22Rv1 (cell line): ENCODE data around the gene LCN12.

ENCODE experiments used
- H3K27ac ChIP-seq: fragments of 450-650 bp; 2 replicates; pipeline ENCODE4 v1.5.1; 2017
- ZFX ChIP-seq: fragments of 450-650 bp; IDR thresholded peaks from 2 replicates; pipeline ENCODE4 v1.6.1; 2017; ENCODE audit warnings: antibody characterized with exemption, borderline replicate concordance
- TF ChIP-seq, protein P1 (sequence below): fragments of 450-650 bp; IDR thresholded peaks from 2 replicates; pipeline ENCODE4 v1.5.1; 2017; ENCODE audit warnings: mild to moderate bottlenecking

Gene LCN12

DNA sequence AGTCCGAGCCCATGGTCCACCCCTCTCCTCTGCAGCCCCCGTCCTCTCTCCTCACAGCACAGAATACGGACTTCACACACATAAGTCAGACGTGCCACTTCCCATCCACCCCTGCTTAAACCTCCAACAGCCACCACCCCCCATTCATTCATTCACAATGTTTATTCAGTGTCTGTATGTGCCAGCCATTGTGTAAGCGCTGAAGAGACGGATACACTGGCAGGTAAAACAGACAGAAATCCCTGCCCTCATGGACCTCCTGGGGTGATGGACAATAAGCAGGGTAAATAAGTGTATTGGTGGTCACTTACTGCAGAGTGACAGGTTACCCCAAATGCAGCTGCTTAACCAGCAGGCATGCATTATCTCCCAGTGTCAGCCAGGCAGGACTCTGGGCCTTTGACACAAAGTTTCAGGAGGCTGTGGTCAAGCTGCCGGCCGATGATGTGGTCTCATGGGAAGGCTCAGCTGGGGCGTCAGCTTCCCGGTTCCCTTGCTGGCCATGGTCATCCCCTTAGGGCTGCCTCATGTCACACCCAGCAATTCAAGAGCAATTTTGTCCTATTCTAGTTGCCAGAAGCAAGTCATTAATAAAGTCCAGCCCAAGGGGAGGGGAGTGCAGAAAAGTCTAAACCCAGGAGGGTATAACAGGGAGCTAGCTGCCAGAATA, 38.3 kb downstream of the LCN12 start:
- 0 out of 2 replicates have a peak overlapping the region, but pooled peaks have one; percentile 90 for H3K27ac ChIP-seq
- TF ChIP-seq ZFX: no peak

DNA sequence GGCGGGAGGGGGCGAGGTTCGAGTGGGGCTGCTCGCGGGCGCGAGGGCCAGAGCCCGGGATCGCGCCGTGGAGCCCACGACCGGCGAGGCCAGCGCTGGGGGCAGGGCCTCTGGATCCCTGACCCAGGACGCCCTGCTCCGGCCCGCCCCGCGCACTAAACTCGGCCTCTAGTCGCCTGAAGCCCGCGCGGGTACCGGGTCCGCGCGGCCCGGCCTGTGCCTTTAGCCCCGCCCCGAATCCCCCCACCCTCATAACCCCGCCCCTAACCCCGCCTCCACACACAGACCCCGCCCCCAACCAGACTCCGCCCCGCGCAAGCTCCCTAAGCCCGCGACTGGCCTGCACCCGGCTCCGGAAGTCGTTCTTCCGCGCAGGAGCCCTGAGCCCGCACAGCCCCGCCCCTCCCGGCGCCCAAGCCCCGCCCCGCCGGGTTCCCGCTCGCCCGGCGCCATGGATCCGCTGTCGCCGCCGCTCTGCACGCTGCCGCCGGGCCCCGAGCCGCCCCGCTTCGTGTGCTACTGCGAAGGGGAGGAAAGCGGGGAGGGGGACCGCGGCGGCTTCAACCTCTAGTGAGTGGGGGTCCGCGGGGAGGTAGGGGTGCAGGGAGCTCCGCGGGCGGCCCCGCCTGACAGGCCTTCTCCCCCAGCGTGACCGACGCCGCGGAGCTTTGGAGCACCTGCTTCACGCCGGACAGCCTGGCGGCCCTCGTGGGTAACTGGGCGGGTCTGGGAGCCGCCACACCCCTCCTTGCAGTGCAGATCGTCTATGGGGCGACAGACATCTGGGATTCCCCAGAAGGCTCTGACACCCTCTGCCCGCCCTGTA, 40.1 kb downstream of the LCN12 start, which contains the start of gene PAXX:
PAXX (plus strand) TSS at position 430 of the 826 bp plus-strand sequence; CDS start at position 452, 22 bp downstream.
- H3K27ac ChIP-seq: peak within 1 kb of the TSS; percentile 90
- TF ChIP-seq ZFX: no peak
- TF ChIP-seq, protein P1, sequence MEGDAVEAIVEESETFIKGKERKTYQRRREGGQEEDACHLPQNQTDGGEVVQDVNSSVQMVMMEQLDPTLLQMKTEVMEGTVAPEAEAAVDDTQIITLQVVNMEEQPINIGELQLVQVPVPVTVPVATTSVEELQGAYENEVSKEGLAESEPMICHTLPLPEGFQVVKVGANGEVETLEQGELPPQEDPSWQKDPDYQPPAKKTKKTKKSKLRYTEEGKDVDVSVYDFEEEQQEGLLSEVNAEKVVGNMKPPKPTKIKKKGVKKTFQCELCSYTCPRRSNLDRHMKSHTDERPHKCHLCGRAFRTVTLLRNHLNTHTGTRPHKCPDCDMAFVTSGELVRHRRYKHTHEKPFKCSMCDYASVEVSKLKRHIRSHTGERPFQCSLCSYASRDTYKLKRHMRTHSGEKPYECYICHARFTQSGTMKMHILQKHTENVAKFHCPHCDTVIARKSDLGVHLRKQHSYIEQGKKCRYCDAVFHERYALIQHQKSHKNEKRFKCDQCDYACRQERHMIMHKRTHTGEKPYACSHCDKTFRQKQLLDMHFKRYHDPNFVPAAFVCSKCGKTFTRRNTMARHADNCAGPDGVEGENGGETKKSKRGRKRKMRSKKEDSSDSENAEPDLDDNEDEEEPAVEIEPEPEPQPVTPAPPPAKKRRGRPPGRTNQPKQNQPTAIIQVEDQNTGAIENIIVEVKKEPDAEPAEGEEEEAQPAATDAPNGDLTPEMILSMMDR: no peak

DNA sequence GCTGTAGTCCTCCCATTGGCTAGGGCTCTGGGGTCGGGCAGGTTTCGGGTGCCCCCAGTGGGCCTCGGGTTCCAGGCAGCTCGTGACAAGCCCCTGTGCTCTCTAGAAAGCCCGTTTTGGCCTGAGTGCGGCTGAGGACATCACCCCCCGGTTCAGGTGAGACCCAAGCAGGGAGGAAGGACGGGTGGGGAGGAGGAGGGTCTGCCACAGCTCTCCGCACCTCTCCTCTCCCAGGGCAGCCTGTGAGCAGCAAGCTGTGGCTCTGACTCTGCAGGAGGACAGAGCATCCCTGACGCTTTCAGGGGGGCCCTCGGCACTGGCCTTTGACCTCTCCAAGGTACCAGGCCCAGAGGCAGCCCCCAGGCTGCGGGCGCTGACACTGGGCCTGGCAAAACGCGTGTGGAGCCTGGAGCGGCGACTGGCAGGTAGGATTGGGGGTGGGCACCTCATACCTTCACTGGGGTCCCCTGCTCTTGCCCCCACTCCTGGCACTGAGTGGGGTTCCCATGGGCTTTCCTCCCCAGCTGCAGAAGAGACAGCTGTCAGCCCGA, 40.8 kb downstream of the LCN12 start:
- TF ChIP-seq, protein P1: no peak
- no peak for TF ChIP-seq ZFX
- H3K27ac ChIP-seq: peak overlapping the region; percentile 90

DNA sequence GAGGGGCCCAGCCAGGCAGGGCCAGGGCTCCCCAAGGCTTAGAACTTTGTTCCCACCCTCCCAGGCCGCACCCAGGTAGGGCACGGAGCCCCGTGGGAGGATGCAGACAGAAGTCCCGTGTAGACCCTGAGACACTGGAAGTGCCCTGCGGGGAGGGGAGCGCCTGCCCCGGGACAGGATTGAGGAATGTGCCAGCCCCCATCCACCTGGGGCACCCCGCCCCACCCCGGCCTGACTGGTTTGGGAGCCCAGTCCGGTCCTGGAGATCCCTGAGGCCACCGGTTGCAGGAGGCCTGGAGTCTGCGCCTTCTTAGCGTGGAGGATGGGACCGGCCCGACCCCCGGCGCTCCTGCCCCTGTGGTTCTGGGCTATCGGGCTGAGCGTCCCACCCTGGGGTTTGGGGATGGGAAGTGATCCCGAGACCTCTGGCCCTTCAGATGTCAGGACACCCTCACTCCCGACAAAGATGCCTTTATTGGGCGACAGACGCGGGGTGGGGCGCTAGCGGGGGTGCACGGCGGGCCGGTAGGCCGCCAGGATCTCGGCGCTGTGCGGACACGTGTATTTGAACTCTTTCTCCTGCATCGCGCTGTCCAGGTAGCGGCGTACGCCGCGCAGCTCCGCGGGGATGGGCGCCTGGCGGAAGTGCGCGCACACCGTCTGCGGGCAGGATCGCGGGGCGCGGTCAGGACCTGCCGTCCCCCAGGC, 42.3 kb downstream of the LCN12 start:
- H3K27ac ChIP-seq: peak overlapping the region; percentile 90
- no peak for TF ChIP-seq ZFX
- TF ChIP-seq, protein P1: no peak

DNA sequence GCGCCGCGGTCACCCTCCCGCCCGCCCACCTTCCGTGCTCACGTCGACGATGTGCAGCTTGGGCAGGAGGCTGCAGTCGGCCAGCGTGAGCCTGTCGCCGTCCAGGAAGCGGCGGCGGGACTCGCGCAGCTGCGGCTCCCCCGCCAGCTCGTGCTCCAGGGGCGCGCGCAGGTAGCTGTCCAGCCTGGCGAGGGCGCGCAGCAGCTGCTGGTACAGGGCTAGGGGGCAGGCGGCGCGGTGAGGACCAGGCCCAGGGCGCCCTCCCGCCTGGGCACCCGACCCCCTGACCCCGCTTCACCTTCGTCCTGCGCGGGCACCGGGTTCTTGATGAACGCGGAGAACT, 42.8 kb downstream of the LCN12 start:
- TF ChIP-seq ZFX: no peak
- TF ChIP-seq, protein P1: no peak
- peak overlapping the region; percentile 82 for H3K27ac ChIP-seq

DNA sequence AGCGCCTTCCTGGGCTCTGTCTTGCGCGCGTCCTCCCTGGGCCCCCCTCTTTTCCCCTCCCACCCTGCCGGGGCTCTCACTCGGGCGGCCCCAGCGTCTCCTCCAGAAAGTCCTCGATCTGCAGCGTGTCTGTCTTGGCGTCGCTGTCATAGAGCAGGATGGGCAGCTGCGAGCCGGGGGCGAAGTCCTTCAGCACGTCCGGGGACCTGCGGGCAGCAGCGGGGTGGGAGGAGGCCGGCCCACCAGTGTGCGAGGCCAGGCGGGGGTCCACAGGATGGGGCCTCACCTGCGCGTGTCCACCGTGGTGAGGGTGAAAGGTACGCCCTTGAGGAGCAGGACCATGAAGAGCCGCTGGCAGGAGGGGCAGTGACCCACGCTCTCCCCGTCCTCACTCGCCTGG, 43.3 kb downstream of the LCN12 start:
- H3K27ac ChIP-seq: peak overlapping the region; percentile 82
- TF ChIP-seq ZFX: no peak
- TF ChIP-seq, protein P1: no peak

DNA sequence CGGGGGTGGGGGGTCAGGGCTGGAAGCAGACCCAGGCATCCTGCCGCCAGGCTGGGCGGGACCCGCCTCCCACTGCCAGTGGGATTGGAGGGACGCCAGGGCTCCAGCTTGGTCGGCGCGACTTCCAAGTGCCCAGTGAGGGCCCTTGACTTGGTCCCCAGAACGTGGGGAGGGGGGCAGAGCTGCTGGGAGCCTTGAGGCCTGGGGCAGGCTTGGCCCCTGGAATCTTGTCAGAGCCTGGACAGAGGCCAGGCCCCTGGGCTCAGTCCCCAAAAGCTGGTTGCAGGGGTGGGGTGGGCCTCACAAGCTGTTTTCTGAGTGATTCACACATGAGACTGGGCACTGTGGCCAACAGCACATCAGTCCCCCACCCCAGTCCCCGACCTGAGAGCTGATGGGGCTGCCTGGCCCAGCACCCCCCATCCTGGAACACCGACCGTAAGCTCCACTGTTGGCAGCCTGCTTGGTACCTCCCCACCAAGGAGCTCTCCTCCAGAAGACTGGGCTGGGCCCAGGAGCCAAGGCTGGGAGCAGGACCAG, 43.8 kb downstream of the LCN12 start:
- TF ChIP-seq ZFX: no peak
- TF ChIP-seq, protein P1: no peak
- H3K27ac ChIP-seq: peak overlapping the region; percentile 82
